Measurements from ENCODE around the gene DTWD2.
"Not testable (repeated sequence)": the region's sequence is repeated elsewhere in the genome, so short reads cannot be mapped to it uniquely, and the experiment has no call there.

The DTWD2 gene

DNA sequence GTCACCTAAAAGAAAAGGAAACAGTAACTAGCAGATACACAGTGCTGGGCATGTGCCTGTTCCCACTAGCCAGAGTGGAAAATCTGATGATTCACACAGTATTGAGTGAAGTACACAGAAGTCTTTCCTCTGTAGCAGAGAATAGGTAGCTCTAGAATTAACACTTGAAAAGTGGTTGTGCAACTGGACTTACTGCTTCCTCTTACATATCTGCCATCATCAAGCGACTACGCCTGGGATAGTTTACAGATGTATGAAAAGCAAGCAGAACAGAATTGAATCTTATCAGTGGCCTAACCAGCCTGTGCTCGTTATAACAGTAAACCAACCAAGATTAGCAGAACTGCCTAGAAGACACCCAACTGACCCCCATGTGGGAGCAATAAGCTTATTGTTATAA lies 130.6 kb downstream of the DTWD2 start:
- Histone ChIP-seq H3K36me3 (replicated peaks; ENCODE audit: low read depth, low read length) (no peaks in the 10 kb centered on the region), H3K79me2 (ENCODE audit: low read length) (no peaks in the 10 kb centered on the region), H3K4me3 (ENCODE audit: low read length) (no peak overlapping the region), H3K9me3 (ENCODE audit: insufficient read depth, low read length) (no peaks in the 10 kb centered on the region), H4K20me1 (ENCODE audit: insufficient read depth, low read length) (no peaks in the 10 kb centered on the region), H3K9ac (ENCODE audit: low read length) (no peak overlapping the region), H3K27me3 (ENCODE audit: low read depth, low read length) (no peaks in the 10 kb centered on the region), H3K4me1 (ENCODE audit: low read length) (no peaks in the 10 kb centered on the region), H2AFZ (ENCODE audit: low read depth, low read length) (no peak overlapping the region), H3K27ac (ENCODE audit: low read length) (no peak overlapping the region), H3K4me2 (ENCODE audit: low read length) (no peak overlapping the region)
- no peak for TF ChIP-seq EZH2phosphoT487 (IDR thresholded peaks at IDR 0.05; ENCODE audit: low read depth)
- TF ChIP-seq, protein P1, sequence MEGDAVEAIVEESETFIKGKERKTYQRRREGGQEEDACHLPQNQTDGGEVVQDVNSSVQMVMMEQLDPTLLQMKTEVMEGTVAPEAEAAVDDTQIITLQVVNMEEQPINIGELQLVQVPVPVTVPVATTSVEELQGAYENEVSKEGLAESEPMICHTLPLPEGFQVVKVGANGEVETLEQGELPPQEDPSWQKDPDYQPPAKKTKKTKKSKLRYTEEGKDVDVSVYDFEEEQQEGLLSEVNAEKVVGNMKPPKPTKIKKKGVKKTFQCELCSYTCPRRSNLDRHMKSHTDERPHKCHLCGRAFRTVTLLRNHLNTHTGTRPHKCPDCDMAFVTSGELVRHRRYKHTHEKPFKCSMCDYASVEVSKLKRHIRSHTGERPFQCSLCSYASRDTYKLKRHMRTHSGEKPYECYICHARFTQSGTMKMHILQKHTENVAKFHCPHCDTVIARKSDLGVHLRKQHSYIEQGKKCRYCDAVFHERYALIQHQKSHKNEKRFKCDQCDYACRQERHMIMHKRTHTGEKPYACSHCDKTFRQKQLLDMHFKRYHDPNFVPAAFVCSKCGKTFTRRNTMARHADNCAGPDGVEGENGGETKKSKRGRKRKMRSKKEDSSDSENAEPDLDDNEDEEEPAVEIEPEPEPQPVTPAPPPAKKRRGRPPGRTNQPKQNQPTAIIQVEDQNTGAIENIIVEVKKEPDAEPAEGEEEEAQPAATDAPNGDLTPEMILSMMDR (IDR thresholded peaks at IDR 0.05; ENCODE audit: low read depth, low read length): no peak

GRCh38 chr5:118854819-118855218 lies 133.5 kb downstream of the DTWD2 start:
- no peaks in the 10 kb centered on the region for H3K4me1 ChIP-seq (ENCODE audit: low read length)

DNA sequence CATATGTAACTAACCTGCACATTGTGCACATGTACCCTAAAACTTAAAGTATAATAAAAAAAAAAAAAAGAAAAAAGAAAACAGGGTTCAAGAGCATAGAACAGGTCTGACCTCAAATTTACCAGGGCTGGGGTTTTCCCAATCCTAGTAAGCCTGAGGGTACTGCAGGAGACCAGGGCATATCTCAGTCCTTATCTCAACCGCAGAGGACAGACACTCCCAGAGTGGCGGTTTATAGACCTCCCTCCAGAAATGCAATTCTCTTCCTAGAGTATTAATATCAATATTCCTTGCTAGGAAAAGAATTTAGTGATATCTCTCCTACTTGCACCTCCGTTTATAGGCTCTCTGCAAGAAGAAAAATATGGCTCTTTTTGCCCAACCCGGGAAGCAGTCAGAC lies 136.6 kb downstream of the DTWD2 start:
- H3K79me2 ChIP-seq (ENCODE audit: low read length); H3K4me1 ChIP-seq (ENCODE audit: low read length); H3K4me2 ChIP-seq (ENCODE audit: low read length); H3K36me3 ChIP-seq (replicated peaks; ENCODE audit: low read depth, low read length); H3K4me3 ChIP-seq (ENCODE audit: low read length); H2AFZ ChIP-seq (ENCODE audit: low read depth, low read length); H4K20me1 ChIP-seq (ENCODE audit: insufficient read depth, low read length); H3K9ac ChIP-seq (ENCODE audit: low read length); H3K9me3 ChIP-seq (ENCODE audit: insufficient read depth, low read length); H3K27ac ChIP-seq (ENCODE audit: low read length); H3K27me3 ChIP-seq (ENCODE audit: low read depth, low read length): not testable (repeated sequence)

More at GRCh38 chr5:118854819-118855218, 133.5 kb downstream of the DTWD2 start:
- no peaks in the 10 kb centered on the region for H3K79me2 ChIP-seq (ENCODE audit: low read length)
- H3K27ac ChIP-seq (ENCODE audit: low read length): no peak overlapping the region
- no peak overlapping the region for H3K4me3 ChIP-seq (ENCODE audit: low read length)
- no peaks in the 10 kb centered on the region for H3K27me3 ChIP-seq (ENCODE audit: low read depth, low read length)
- no peaks in the 10 kb centered on the region for H4K20me1 ChIP-seq (ENCODE audit: insufficient read depth, low read length)
- H3K36me3 ChIP-seq (replicated peaks; ENCODE audit: low read depth, low read length): no peaks in the 10 kb centered on the region
- H3K4me2 ChIP-seq (ENCODE audit: low read length): no peak overlapping the region
- H2AFZ ChIP-seq (ENCODE audit: low read depth, low read length): no peak overlapping the region
- H3K9ac ChIP-seq (ENCODE audit: low read length): no peak overlapping the region
- H3K9me3 ChIP-seq (ENCODE audit: insufficient read depth, low read length): no peaks in the 10 kb centered on the region
- TF ChIP-seq, protein P1 (IDR thresholded peaks at IDR 0.05; ENCODE audit: low read depth, low read length): no peak
- no peak for TF ChIP-seq EZH2phosphoT487 (IDR thresholded peaks at IDR 0.05; ENCODE audit: low read depth)

DNA sequence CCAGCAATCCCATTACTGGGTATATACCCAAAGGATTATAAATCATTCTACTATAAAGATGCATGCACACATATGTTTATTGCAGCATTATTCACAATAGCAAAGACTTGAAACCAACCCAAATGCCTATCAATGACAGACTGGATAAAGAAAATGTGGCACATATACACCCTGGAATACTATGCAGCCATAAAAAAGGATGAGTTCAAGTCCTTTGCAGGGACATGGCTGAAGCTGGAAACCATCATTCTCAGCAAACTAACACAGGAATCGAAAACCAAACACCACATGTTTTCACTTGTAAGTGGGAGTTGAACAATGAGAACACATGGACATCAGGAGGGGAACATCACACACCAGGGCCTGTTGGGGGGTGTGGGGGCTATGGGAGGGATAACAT lies 138.8 kb downstream of the DTWD2 start:
- not testable (repeated sequence) for H3K36me3 ChIP-seq (replicated peaks; ENCODE audit: low read depth, low read length); H3K79me2 ChIP-seq (ENCODE audit: low read length); H3K4me2 ChIP-seq (ENCODE audit: low read length); H3K4me1 ChIP-seq (ENCODE audit: low read length); H3K4me3 ChIP-seq (ENCODE audit: low read length); H3K27ac ChIP-seq (ENCODE audit: low read length); H4K20me1 ChIP-seq (ENCODE audit: insufficient read depth, low read length); H3K27me3 ChIP-seq (ENCODE audit: low read depth, low read length); H3K9me3 ChIP-seq (ENCODE audit: insufficient read depth, low read length); H2AFZ ChIP-seq (ENCODE audit: low read depth, low read length); H3K9ac ChIP-seq (ENCODE audit: low read length)

DNA sequence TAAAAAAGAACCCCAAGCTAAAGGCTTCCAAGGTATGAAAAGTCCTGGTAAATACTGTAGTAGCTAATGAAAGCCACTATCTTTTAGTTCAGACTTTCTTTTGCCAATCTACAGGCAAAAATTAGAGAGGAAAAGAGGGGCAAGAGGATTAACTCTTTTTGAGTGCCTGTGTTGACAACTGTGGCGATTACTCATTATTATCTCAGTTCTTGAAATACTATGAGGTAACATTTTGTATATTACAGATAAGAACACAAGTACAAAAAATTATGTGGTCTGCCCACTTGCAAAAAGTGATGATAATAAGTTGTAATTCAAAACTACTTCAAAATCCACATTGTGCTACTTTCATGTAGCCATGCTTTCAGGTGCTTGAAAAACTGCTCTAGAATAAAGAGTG lies 144.0 kb downstream of the DTWD2 start:
- no peak for TF ChIP-seq EZH2phosphoT487 (IDR thresholded peaks at IDR 0.05; ENCODE audit: low read depth)
- TF ChIP-seq, protein P1 (IDR thresholded peaks at IDR 0.05; ENCODE audit: low read depth, low read length): no peak
- no peaks in the 10 kb centered on the region for H3K27me3 ChIP-seq (ENCODE audit: low read depth, low read length)

More for the DNA sequence above, 144.0 kb downstream of the DTWD2 start:
- no peaks in the 10 kb centered on the region for H3K4me1 ChIP-seq (ENCODE audit: low read length)
- no peak overlapping the region for H3K4me3 ChIP-seq (ENCODE audit: low read length)
- no peaks in the 10 kb centered on the region for H4K20me1 ChIP-seq (ENCODE audit: insufficient read depth, low read length)
- H3K79me2 ChIP-seq (ENCODE audit: low read length): no peaks in the 10 kb centered on the region
- no peak overlapping the region for H3K27ac ChIP-seq (ENCODE audit: low read length)
- no peak overlapping the region for H3K4me2 ChIP-seq (ENCODE audit: low read length)
- no peak overlapping the region for H2AFZ ChIP-seq (ENCODE audit: low read depth, low read length)
- H3K36me3 ChIP-seq (replicated peaks; ENCODE audit: low read depth, low read length): no peaks in the 10 kb centered on the region
- H3K9me3 ChIP-seq (ENCODE audit: insufficient read depth, low read length): no peaks in the 10 kb centered on the region
- H3K9ac ChIP-seq (ENCODE audit: low read length): no peak overlapping the region

All from OCI-LY3 (cell line).